Neuronal stem cell (in vitro differentiated cells): ENCODE results near the gene KCTD5.
"Not testable (repeated sequence)": the region's sequence is repeated elsewhere in the genome, so short reads cannot be mapped to it uniquely, and the experiment has no call there.

Experiments
- DNase-seq: peaks from one replicate; pipeline ENCODE4 v3.0.0-alpha.2; 2013; ENCODE audit warnings: low spot score
- H2AFZ ChIP-seq: one replicate; pipeline ENCODE4 v1.6.1; 2013; ENCODE audit warnings: mild to moderate bottlenecking, low read length, inconsistent platforms
- H2AK5ac ChIP-seq: 2 replicates; pipeline ENCODE4 v1.6.1; 2013; ENCODE audit warnings: low read depth, mild to moderate bottlenecking, inconsistent platforms, low read length, moderate library complexity, mixed read lengths
- H2BK120ac ChIP-seq: 2 replicates; pipeline ENCODE4 v1.6.1; 2013; ENCODE audit warnings: low read depth, mild to moderate bottlenecking, inconsistent platforms, low read length, moderate library complexity, mixed read lengths
- H2BK12ac ChIP-seq: one replicate; pipeline ENCODE4 v1.6.1; 2013; ENCODE audit warnings: low read length, inconsistent platforms
- H2BK15ac ChIP-seq: 2 replicates; pipeline ENCODE4 v1.6.1; 2013; ENCODE audit warnings: mild to moderate bottlenecking, low read length, inconsistent platforms, mixed read lengths
- H2BK5ac ChIP-seq: one replicate; pipeline ENCODE4 v1.6.1; 2013; ENCODE audit warnings: inconsistent platforms, mild to moderate bottlenecking, low read length, moderate library complexity
- H3K14ac ChIP-seq: one replicate; pipeline ENCODE4 v1.6.1; 2013; ENCODE audit warnings: low read length, inconsistent platforms
- H3K18ac ChIP-seq: 2 replicates; pipeline ENCODE4 v1.6.1; 2013; ENCODE audit warnings: low read length, inconsistent platforms
- H3K23ac ChIP-seq: 2 replicates; pipeline ENCODE4 v1.6.1; 2013; ENCODE audit warnings: low read depth, mild to moderate bottlenecking, mixed read lengths, low read length, inconsistent platforms; ENCODE audit not compliant: poor library complexity
- H3K27ac ChIP-seq: replicated peaks from 3 replicates; pipeline ENCODE4 v1.5.1; 2013; ENCODE audit warnings: low read length, inconsistent platforms
- H3K27me3 ChIP-seq, 3 experiments: 2 replicates each; pipeline ENCODE4 v1.6.1; 2013; ENCODE audit warnings: low read length in 3 of 3, mild to moderate bottlenecking in 2 of 3, inconsistent platforms in 1 of 3, low read depth in 1 of 3, mixed read lengths in 1 of 3, moderate library complexity in 1 of 3; ENCODE audit not compliant: control insufficient read depth in 3 of 3, insufficient read depth in 3 of 3
- H3K36me3 ChIP-seq, 2 donors: replicated peaks in 1 of 2; 2 replicates each; pipeline ENCODE4 v1.6.1; 2013; ENCODE audit warnings: low read length in 2 of 2; ENCODE audit not compliant: control insufficient read depth in 2 of 2, insufficient read depth in 2 of 2
- H3K4ac ChIP-seq: 2 replicates; pipeline ENCODE4 v1.6.1; 2013; ENCODE audit warnings: inconsistent platforms, mild to moderate bottlenecking, low read length, moderate library complexity
- H3K4me1 ChIP-seq, 2 donors: 1 replicate in 1 of 2; 2 replicates in 1 of 2; pipeline ENCODE4 v1.6.1; 2013; ENCODE audit warnings: low read length in 2 of 2, low read depth in 1 of 2; ENCODE audit not compliant: control insufficient read depth in 2 of 2, insufficient read depth in 1 of 2
- H3K4me2 ChIP-seq: one replicate; pipeline ENCODE4 v1.6.1; 2013; ENCODE audit warnings: mild to moderate bottlenecking, low read length, inconsistent platforms; ENCODE audit not compliant: insufficient read depth, poor library complexity, severe bottlenecking
- H3K4me3 ChIP-seq, 2 donors: 2 replicates each; pipeline ENCODE4 v1.5.1; 2013; ENCODE audit warnings: low read length in 2 of 2, mild to moderate bottlenecking in 2 of 2, inconsistent platforms in 1 of 2, moderate library complexity in 1 of 2
- H3K79me1 ChIP-seq: one replicate; pipeline ENCODE4 v1.6.1; 2013; ENCODE audit warnings: low read depth, mild to moderate bottlenecking, inconsistent platforms, low read length, moderate library complexity
- H3K9ac ChIP-seq: one replicate; pipeline ENCODE4 v1.6.1; 2013; ENCODE audit warnings: mild to moderate bottlenecking, low read depth, low read length, inconsistent platforms; ENCODE audit not compliant: poor library complexity
- H3K9me3 ChIP-seq, 2 donors: replicated peaks in 1 of 2; 2 replicates each; pipeline versions ENCODE3 to v1.6.1; 2013; ENCODE audit warnings: low read length in 2 of 2, mild to moderate bottlenecking in 2 of 2, inconsistent platforms in 1 of 2, low read depth in 1 of 2, mixed read lengths in 1 of 2, moderate library complexity in 1 of 2; ENCODE audit not compliant: control insufficient read depth in 2 of 2, insufficient read depth in 1 of 2
- H4K8ac ChIP-seq: one replicate; pipeline ENCODE4 v1.6.1; 2013; ENCODE audit warnings: low read depth, mild to moderate bottlenecking, inconsistent platforms, low read length, moderate library complexity
- H4K91ac ChIP-seq: one replicate; pipeline ENCODE4 v1.6.1; 2013; ENCODE audit warnings: low read length, low read depth, mild to moderate bottlenecking, inconsistent platforms; ENCODE audit not compliant: poor library complexity
- WGBS, 2 donors: extraction: QIAGEN DNeasy Blood & Tissue Kit; methylation state at CpG; one replicate each; pipeline ENCODE4 v1.1.7; 2013; ENCODE audit warnings: missing lambda C conversion rate in 2 of 2, mixed read lengths in 1 of 2; ENCODE audit not compliant: insufficient read length in 2 of 2, insufficient replicate concordance in 1 of 2; ENCODE audit errors: extremely low coverage in 2 of 2; 5-methylcytosine and 5-hydroxymethylcytosine counted together

KCTD5 gene

GRCh38 chr16:2673066-2673999, 9.0 kb upstream of the KCTD5 start:
- H3K14ac ChIP-seq, result peak overlapping the region; percentile 82
- peak overlapping the region; percentile 61 for H3K27ac ChIP-seq
- no peak overlapping the region for H2BK120ac ChIP-seq
- H2AFZ ChIP-seq, result peak overlapping the region; percentile 89
- H4K8ac ChIP-seq, result no peak overlapping the region
- no peak overlapping the region for H4K91ac ChIP-seq
- DNase-seq, result peak; percentile 90
- H2BK12ac ChIP-seq, result no peak overlapping the region
- no peaks in the 10 kb centered on the region for H3K79me1 ChIP-seq
- peak overlapping the region; percentile 71 for H3K18ac ChIP-seq
- H3K9me3 ChIP-seq, result no peaks in the 10 kb centered on the region
- H3K4ac ChIP-seq, result no peak overlapping the region
- peaks cover 0 to 10% of the 10 kb centered on the region in 2 donors for H3K36me3 ChIP-seq
- H3K23ac ChIP-seq, result no peak overlapping the region
- H3K4me3 ChIP-seq, result peak overlapping the region; percentile 57 to 95
- H3K4me1 ChIP-seq, result peaks cover 0 to 5% of the 10 kb centered on the region in 2 donors
- H3K4me2 ChIP-seq, result peak overlapping the region; percentile 89
- H3K27me3 ChIP-seq, result no peaks in the 10 kb centered on the region
- H2BK15ac ChIP-seq, result no peak overlapping the region
- no peak overlapping the region for H2AK5ac ChIP-seq
- H2BK5ac ChIP-seq, result no peak overlapping the region
- peak overlapping the region; percentile 77 for H3K9ac ChIP-seq
- no CpG with 5 or more reads among the region's 107 CpGs for WGBS, 2 donors

DNA sequence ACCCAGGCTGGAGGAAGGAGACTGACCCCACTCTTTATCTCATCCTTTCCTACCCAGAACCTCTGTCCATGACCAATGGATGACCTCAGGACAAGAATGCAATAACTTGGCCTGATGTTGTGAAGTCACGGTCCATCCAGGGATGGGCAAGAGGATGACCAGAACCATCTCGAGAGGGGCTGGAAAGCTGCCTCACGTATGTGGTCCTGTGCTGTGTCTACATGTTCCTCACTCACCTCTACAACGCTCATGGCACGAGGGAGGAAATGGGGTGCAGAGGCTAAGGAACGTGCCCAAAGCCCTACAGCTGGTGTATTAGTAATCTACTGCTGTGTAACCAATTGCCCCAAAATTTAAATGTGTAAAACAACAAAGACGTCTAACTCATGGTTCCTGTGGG, 7.3 kb upstream of the KCTD5 start:
- no peak overlapping the region for H2BK12ac ChIP-seq
- no peak overlapping the region for H2AK5ac ChIP-seq
- H2AFZ ChIP-seq, result no peak overlapping the region
- no peak overlapping the region for H3K9ac ChIP-seq
- H2BK5ac ChIP-seq, result no peak overlapping the region
- H3K4me2 ChIP-seq, result no peak overlapping the region
- H3K27me3 ChIP-seq, result no peaks in the 10 kb centered on the region
- H3K36me3 ChIP-seq, result peaks cover 0 to 3% of the 10 kb centered on the region in 2 donors
- WGBS, 2 donors, result no CpG with 5 or more reads among the region's 7 CpGs
- H3K9me3 ChIP-seq, result no peaks in the 10 kb centered on the region
- H2BK15ac ChIP-seq, result no peak overlapping the region
- no peak overlapping the region for H3K4ac ChIP-seq
- no peak for DNase-seq
- H4K8ac ChIP-seq, result no peak overlapping the region
- H3K79me1 ChIP-seq, result no peaks in the 10 kb centered on the region
- H3K18ac ChIP-seq, result no peak overlapping the region
- H2BK120ac ChIP-seq, result no peak overlapping the region
- peaks cover 0 to 5% of the 10 kb centered on the region in 2 donors for H3K4me1 ChIP-seq
- H4K91ac ChIP-seq, result no peak overlapping the region
- H3K27ac ChIP-seq, result no peak overlapping the region
- H3K4me3 ChIP-seq, result peak overlapping the region in 1 of 2 donors; percentile 8
- H3K14ac ChIP-seq, result no peak overlapping the region
- no peak overlapping the region for H3K23ac ChIP-seq

DNA sequence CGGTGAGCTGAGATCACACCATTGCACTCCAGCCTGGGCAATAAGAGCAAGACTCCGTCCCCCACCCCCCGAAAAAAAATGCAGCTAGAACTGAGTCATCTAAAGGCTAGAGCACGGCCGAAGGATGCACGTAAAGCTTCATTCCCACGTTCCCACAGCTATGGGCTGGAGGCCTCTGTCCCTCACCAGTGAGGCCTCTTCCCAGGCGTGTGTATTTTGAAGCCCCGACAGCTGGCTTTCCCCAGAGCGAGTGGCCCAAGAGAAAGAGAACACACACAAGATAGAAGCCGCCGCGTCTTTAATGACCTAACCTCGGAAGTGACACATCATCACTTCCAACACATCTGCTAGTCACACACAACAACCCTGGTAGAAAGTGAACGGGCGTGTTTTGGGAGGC, 6.6 kb upstream of the KCTD5 start:
- H2BK120ac ChIP-seq, result no peak overlapping the region
- no peak overlapping the region for H3K18ac ChIP-seq
- no CpG with 5 or more reads among the region's 16 CpGs for WGBS, 2 donors
- no peak overlapping the region for H2BK12ac ChIP-seq
- H2BK5ac ChIP-seq, result no peak overlapping the region
- H3K79me1 ChIP-seq, result no peaks in the 10 kb centered on the region
- H3K36me3 ChIP-seq, result peaks cover 0 to 5% of the 10 kb centered on the region in 2 donors
- H2AK5ac ChIP-seq, result no peak overlapping the region
- peaks cover 0 to 5% of the 10 kb centered on the region in 2 donors for H3K4me1 ChIP-seq
- no peaks in the 10 kb centered on the region for H3K27me3 ChIP-seq
- no peak overlapping the region for H3K4me2 ChIP-seq
- no peak for DNase-seq
- H3K4me3 ChIP-seq, result no peak overlapping the region
- no peak overlapping the region for H3K9ac ChIP-seq
- no peak overlapping the region for H4K91ac ChIP-seq
- H4K8ac ChIP-seq, result no peak overlapping the region
- no peak overlapping the region for H3K14ac ChIP-seq
- H3K23ac ChIP-seq, result no peak overlapping the region
- H2AFZ ChIP-seq, result no peak overlapping the region
- no peak overlapping the region for H3K4ac ChIP-seq
- H2BK15ac ChIP-seq, result no peak overlapping the region
- H3K9me3 ChIP-seq, result no peaks in the 10 kb centered on the region
- H3K27ac ChIP-seq, result no peak overlapping the region

GRCh38 chr16:2676937-2677336, 5.4 kb upstream of the KCTD5 start:
- H2BK120ac ChIP-seq, H3K4me3 ChIP-seq, H3K27ac ChIP-seq, DNase-seq, H3K18ac ChIP-seq, H3K4me1 ChIP-seq, H2AK5ac ChIP-seq, H2BK15ac ChIP-seq, H3K4ac ChIP-seq, H3K23ac ChIP-seq, H3K9ac ChIP-seq, H2AFZ ChIP-seq, H4K91ac ChIP-seq, H2BK12ac ChIP-seq, H3K4me2 ChIP-seq, H3K27me3 ChIP-seq, H3K9me3 ChIP-seq, H3K14ac ChIP-seq, H3K36me3 ChIP-seq, H2BK5ac ChIP-seq, H3K79me1 ChIP-seq, H4K8ac ChIP-seq: not testable (repeated sequence)
- no CpG with 5 or more reads among the region's 3 CpGs for WGBS, 2 donors
